GM12878 (cell line): ENCODE data around the gene ATP6V0A4. TPM values are rescaled to one million over a fixed set of nuclear protein-coding genes. Genes with fewer than 3 reads are reported as not detected.

Experiments used
- ATAC-seq: fragments of 200-7000 bp; cut with Tn5 transposase; 3 replicates; pipeline ENCODE4 v1.9.1; 2020; ENCODE audit warnings: mild to moderate bottlenecking, moderate library complexity
- BruUV-seq: library from RNA; stranded (reverse); fragments of 400-500 nt; replicated peaks from 2 replicates; lab custom pipeline; 2021; lab: Mats Ljungman, UMichigan
- CTCF ChIA-PET: fragments of 300-600 bp; sonication (Branson Sonifier 250); formaldehyde crosslinking; extraction: SDS; loops from one replicate; lab custom pipeline; 2021; ENCODE audit warnings: inconsistent platforms; lab: Yijun Ruan, JAX
- POLR2A ChIA-PET: fragments of 350-600 bp; formaldehyde crosslinking; extraction: SDS; loops from one replicate; lab custom pipeline; 2021; ENCODE audit warnings: inconsistent platforms; lab: Charles Lee
- RAD21 ChIA-PET: fragments of 300-600 bp; sonication (Branson Sonifier 250); formaldehyde crosslinking; loops from one replicate; lab custom pipeline; 2023; ENCODE audit warnings: antibody characterized with exemption; ENCODE audit not compliant: unreplicated experiment; lab: Charles Lee
- SMC1A ChIA-PET: fragments of 300-600 bp; sonication (Branson Sonifier 250); formaldehyde crosslinking; loops from one replicate; lab custom pipeline; 2023; ENCODE audit not compliant: unreplicated experiment, uncharacterized antibody; lab: Charles Lee
- DNase-seq: peaks from one replicate; pipeline ENCODE4 v3.0.0-alpha.2; 2011; ENCODE audit warnings: low read depth, low spot score
- FAIRE-seq: peaks from 3 replicates; lab custom pipeline; 2011; peaks lifted over from hg19 to GRCh38; lab: Jason Lieb, UNC
- H2AFZ ChIP-seq: 2 replicates; pipeline ENCODE4 v1.6.0; 2011; ENCODE audit warnings: low read depth, low read length, control low read depth; ENCODE audit not compliant: control insufficient read depth
- H3K27ac ChIP-seq: 2 replicates; pipeline ENCODE4 v1.5.1; 2011; ENCODE audit warnings: control low read depth; ENCODE audit not compliant: control insufficient read depth, insufficient read depth
- H3K27me3 ChIP-seq, 2 experiments: replicated peaks in 1 of 2; 2 replicates each; pipeline versions ENCODE4 v1.6.0 to v1.6.1; 2011; ENCODE audit warnings: low read length in 1 of 2; ENCODE audit not compliant: control insufficient read depth in 2 of 2, insufficient read depth in 2 of 2
- H3K36me3 ChIP-seq, 2 experiments: 2 replicates each; pipeline ENCODE4 v1.5.1; 2011; ENCODE audit warnings: low read length in 1 of 2; ENCODE audit not compliant: control insufficient read depth in 2 of 2, insufficient read depth in 2 of 2
- H3K4me1 ChIP-seq: 2 replicates; pipeline ENCODE4 v1.6.1; 2011; ENCODE audit warnings: mild to moderate bottlenecking, low read length, moderate library complexity, mixed read lengths; ENCODE audit not compliant: control insufficient read depth, insufficient read depth
- H3K4me2 ChIP-seq: 2 replicates; pipeline ENCODE4 v1.6.0; 2011; ENCODE audit warnings: control low read depth; ENCODE audit not compliant: control insufficient read depth, insufficient read depth
- H3K4me3 ChIP-seq: fragments of 200-600 bp; sonication (generic); 2 replicates; pipeline ENCODE4 v1.5.1; 2016
- H3K79me2 ChIP-seq: 2 replicates; pipeline ENCODE4 v1.6.0; 2011; ENCODE audit warnings: low read length; ENCODE audit not compliant: control insufficient read depth, insufficient read depth
- H3K9ac ChIP-seq: 2 replicates; pipeline ENCODE4 v1.8.0; 2011; ENCODE audit warnings: low read length, control low read depth, mixed read lengths; ENCODE audit not compliant: control insufficient read depth, insufficient read depth
- H3K9me3 ChIP-seq: replicated peaks from 3 replicates; pipeline ENCODE4 v1.5.1; 2011; ENCODE audit warnings: mild to moderate bottlenecking, low read length; ENCODE audit not compliant: control insufficient read depth, insufficient read depth
- H4K20me1 ChIP-seq: 2 replicates; pipeline ENCODE4 v1.6.0; 2011; ENCODE audit not compliant: control insufficient read depth, insufficient read depth
- CTCF ChIP-seq, 3 experiments: IDR thresholded peaks in 2 of 3; conservative IDR thresholded peaks in 1 of 3; 2 replicates each; pipeline ENCODE4 v1.5.1; 2011; ENCODE audit warnings: low read depth in 3 of 3, low read length in 3 of 3, mild to moderate bottlenecking in 3 of 3, control low read depth in 2 of 3, moderate library complexity in 2 of 3, inconsistent platforms in 1 of 3, mixed read lengths in 1 of 3; ENCODE audit not compliant: control insufficient read depth in 2 of 3, insufficient read depth in 1 of 3; ENCODE audit errors: extremely low read depth in 1 of 3
- ESRRA ChIP-seq: IDR thresholded peaks from 2 replicates; pipeline ENCODE4 v1.6.1; 2012; ENCODE audit warnings: mild to moderate bottlenecking, low read length, improper control_type of control experiment
- REST ChIP-seq: IDR thresholded peaks from 2 replicates; pipeline ENCODE4 v1.6.1; 2012; ENCODE audit warnings: mild to moderate bottlenecking, low read depth, low read length
- WGBS: methylation state at CpG from one replicate; pipeline ENCODE4 v1.1.6; 2016; ENCODE audit warnings: low lambda C conversion rate; ENCODE audit not compliant: insufficient replicate concordance, insufficient coverage; ENCODE audit errors: missing lambda C conversion rate; 5-methylcytosine and 5-hydroxymethylcytosine counted together
- in situ Hi-C: fragments of 300-500 bp; cut with MboI; formaldehyde crosslinking; loops from 9 replicates; pipeline ENCODE4 v1.14.3; 2018; ENCODE audit warnings: mixed read lengths
- intact Hi-C: fragments of 100-400 bp; cut with micrococcal nuclease; formaldehyde crosslinking; loops from one replicate; pipeline ENCODE4 v1.14.2; 2022; ENCODE audit not compliant: unreplicated experiment
- polyA plus RNA-seq, 11 experiments: library from polyadenylated mRNA; depleted of rRNA in 4 of 11; unstranded in 6 of 11; stranded (reverse) in 5 of 11; fragments of >200 nt; fragmentation: Nextera tagmentation in 4 of 11; fragmentation: Illumina TruSeq in 1 of 11; extraction: Ambion mirVana in 4 of 11; extraction: Trizol in 1 of 11; gene quantifications; 1 replicate in 1 of 11; 2 replicates in 10 of 11; pipeline versions ENCODE4 v1.2.1 to v1.2.3, GENCODE V29; 2011 to 2016; ENCODE audit warnings: inconsistent platforms in 2 of 11, missing spikeins in 2 of 11, low read depth in 1 of 11
- total RNA-seq, 4 experiments: library from RNA; depleted of rRNA in 3 of 4; stranded (reverse); fragments of >200 nt in 3 of 4; fragmentation: Illumina TruSeq in 1 of 4; extraction: Trizol in 1 of 4; gene quantifications; 2 replicates each; pipeline versions ENCODE4 v1.2.1 to v1.2.3, GENCODE V29; 2013 to 2021

ATP6V0A4 gene
- total and polyA plus RNA-seq, 10 of the 15 experiments (the other 5 are each of a cell fraction or from before 2014, with no cell fraction given): not detected

GRCh38 chr7:138726288-138726687 lies 71.7 kb downstream of the ATP6V0A4 start:
- FAIRE-seq: no peak
- ChIA-PET POLR2A (interaction anchor here (0.6 kb wide), 2 partner anchors 236 to 459 kb away, joined by 4 to 7 read pairs; no protein-coding TSS in a partner anchor), CTCF (no interaction called here)

More at GRCh38 chr7:138726288-138726687, 71.7 kb downstream of the ATP6V0A4 start:
- no peaks in the 10 kb centered on the region for H3K36me3 ChIP-seq
- H3K27me3 ChIP-seq: no peaks in the 10 kb centered on the region; a peak in 1 of 4 replicates
- intact Hi-C loops: no loop called here
- H2AFZ ChIP-seq: no peak overlapping the region
- WGBS: 62% methylated on average over 9 of the region's 9 CpGs
- ChIA-PET SMC1A (no interaction called here), RAD21 (interaction anchor here (0.6 kb wide), 2 partner anchors 10 to 45 kb away, joined by 3 to 4 read pairs; no protein-coding TSS in a partner anchor)
- no peak overlapping the region for H3K27ac ChIP-seq
- TF ChIP-seq REST (no peak), ESRRA (no peak), CTCF (IDR thresholded peaks at IDR 0.05 in 2 of 3, conservative IDR thresholded peaks at IDR 0.05 in 1 of 3; ENCODE audit: control insufficient read depth in 2 of 3, extremely low read depth in 1 of 3, insufficient read depth in 1 of 3, low read depth in 3 of 3, low read length in 3 of 3) (peak; percentile 2 to 21 (median 12); a peak in 1 of 6 replicates)
- no peaks in the 10 kb centered on the region for H4K20me1 ChIP-seq
- no peaks in the 10 kb centered on the region for H3K4me1 ChIP-seq
- DNase-seq: no peak
- no peaks in the 10 kb centered on the region for H3K79me2 ChIP-seq
- in situ Hi-C loops: loop anchor here (25.0 kb wide), 1 partner anchor 1114 kb away; no protein-coding TSS in a partner anchor
- BruUV-seq: no TSS peak
- no peak overlapping the region for H3K4me2 ChIP-seq
- no peaks in the 10 kb centered on the region for H3K9me3 ChIP-seq
- no peak overlapping the region for H3K4me3 ChIP-seq
- no peak overlapping the region for H3K9ac ChIP-seq
- peak; percentile 46; the same call in 1 of the 3 replicates for ATAC-seq
